KMS-11 (cell line): ENCODE measurements around the gene GLI3.

Experiments used
- H2AFZ ChIP-seq: fragments of 200-600 bp; sonication (generic); 2 replicates; pipeline ENCODE4 v1.6.1; 2016; ENCODE audit warnings: antibody characterized with exemption, mixed run types, low read depth
- H3K27ac ChIP-seq: fragments of 200-600 bp; sonication (generic); 2 replicates; pipeline ENCODE4 v1.6.1; 2016; ENCODE audit warnings: mild to moderate bottlenecking, mixed run types
- H3K27me3 ChIP-seq: fragments of 200-600 bp; sonication (generic); 2 replicates; pipeline ENCODE4 v1.6.1; 2017; ENCODE audit warnings: mild to moderate bottlenecking, low read depth, mixed run types, moderate library complexity; ENCODE audit not compliant: insufficient read depth
- H3K36me3 ChIP-seq: fragments of 200-600 bp; sonication (generic); 2 replicates; pipeline ENCODE4 v1.6.1; 2017; ENCODE audit warnings: mild to moderate bottlenecking, mixed run types; ENCODE audit not compliant: insufficient read depth
- H3K4me1 ChIP-seq: fragments of 200-600 bp; sonication (generic); 2 replicates; pipeline ENCODE4 v1.6.1; 2016; ENCODE audit warnings: mild to moderate bottlenecking, low read depth, mixed run types; ENCODE audit not compliant: poor library complexity, severe bottlenecking
- H3K4me2 ChIP-seq: fragments of 200-600 bp; sonication (generic); 2 replicates; pipeline ENCODE4 v1.7.0; 2016; ENCODE audit warnings: mild to moderate bottlenecking, mixed run types
- H3K4me3 ChIP-seq: fragments of 200-600 bp; sonication (generic); IDR thresholded peaks from 2 replicates; pipeline ENCODE4 v1.6.1; 2017; ENCODE audit warnings: low read depth, low read length, mixed read lengths; ENCODE audit not compliant: insufficient read depth
- H3K79me2 ChIP-seq: fragments of 200-600 bp; sonication (generic); 2 replicates; pipeline ENCODE4 v1.6.1; 2016; ENCODE audit warnings: low read depth, mixed run types; ENCODE audit not compliant: insufficient read depth
- H3K9ac ChIP-seq: fragments of 200-600 bp; sonication (generic); 2 replicates; pipeline ENCODE4 v1.6.1; 2016; ENCODE audit warnings: mild to moderate bottlenecking, mixed run types
- H4K20me1 ChIP-seq: fragments of 200-600 bp; sonication (generic); 2 replicates; pipeline ENCODE4 v1.6.1; 2016; ENCODE audit warnings: mild to moderate bottlenecking, mixed run types; ENCODE audit not compliant: insufficient read depth
- TF ChIP-seq, protein P1 (sequence below): fragments of 200-600 bp; sonication (generic); conservative IDR thresholded peaks from 2 replicates; pipeline ENCODE4 v1.6.1; 2017; ENCODE audit warnings: low read depth, mild to moderate bottlenecking, antibody characterized with exemption, low read length, moderate library complexity, mixed read lengths

Gene GLI3

DNA sequence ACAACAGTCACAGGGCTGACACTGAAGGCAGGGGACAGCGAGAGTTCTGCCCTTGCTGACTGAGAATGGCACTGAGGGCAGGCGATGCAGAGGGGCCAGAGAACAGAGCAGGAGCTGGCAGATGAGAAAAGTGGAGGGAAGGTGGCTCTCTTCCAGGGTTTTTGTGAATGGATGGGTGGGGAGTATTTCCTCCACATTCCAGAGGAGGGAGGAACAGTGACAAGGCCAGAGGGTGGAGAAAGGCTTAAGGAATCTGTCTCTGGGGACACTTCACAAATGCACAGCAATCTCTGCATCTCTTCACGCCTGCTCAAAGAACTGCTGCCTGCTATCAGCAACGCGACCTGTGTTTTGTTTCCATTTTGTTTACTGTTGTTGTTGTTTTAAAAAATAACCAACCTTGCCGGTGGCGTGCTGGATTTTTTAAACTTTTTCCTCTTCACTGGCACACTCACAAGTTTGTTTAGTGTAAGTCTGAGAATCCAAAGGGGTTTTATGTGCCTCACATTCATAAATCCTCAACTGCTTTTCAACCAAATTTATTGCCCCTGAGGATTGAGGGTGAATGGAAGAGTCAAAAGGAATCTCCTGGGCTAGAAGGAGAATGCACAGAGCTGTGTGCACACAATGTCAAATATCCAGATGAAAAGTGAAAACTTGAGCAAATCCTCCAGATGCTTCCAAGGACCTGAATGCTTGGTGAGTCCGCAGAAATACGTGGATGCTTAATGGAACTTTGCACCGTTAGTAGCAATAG is 129.3 kb downstream of the GLI3 start:
- no peak overlapping the region for H3K9ac ChIP-seq

DNA sequence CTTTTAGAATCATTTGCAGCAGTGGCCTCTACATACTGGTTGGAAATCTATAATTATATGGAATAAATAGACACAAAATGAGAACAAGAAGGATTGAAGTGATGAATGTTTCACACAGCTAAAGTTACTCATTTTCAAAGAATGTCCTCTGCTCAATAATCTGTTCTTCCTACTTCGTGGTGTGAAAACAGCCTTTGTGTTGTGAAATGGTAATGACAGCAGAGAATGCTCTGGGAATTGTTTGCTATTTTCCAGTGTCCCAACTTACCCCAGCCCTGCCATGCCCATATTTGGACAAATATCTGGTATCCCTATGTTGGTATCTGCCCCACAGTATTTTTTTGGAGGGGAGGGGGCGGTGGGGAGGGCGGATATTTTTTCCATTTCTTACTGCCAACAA is 130.4 kb downstream of the GLI3 start:
- H3K79me2 ChIP-seq: no peaks in the 10 kb centered on the region
- no peak overlapping the region for H3K4me3 ChIP-seq
- no peak overlapping the region for H2AFZ ChIP-seq
- H3K4me1 ChIP-seq: no peaks in the 10 kb centered on the region
- no peaks in the 10 kb centered on the region for H3K27me3 ChIP-seq
- H3K4me2 ChIP-seq: no peak overlapping the region
- no peaks in the 10 kb centered on the region for H4K20me1 ChIP-seq
- TF ChIP-seq, protein P1, sequence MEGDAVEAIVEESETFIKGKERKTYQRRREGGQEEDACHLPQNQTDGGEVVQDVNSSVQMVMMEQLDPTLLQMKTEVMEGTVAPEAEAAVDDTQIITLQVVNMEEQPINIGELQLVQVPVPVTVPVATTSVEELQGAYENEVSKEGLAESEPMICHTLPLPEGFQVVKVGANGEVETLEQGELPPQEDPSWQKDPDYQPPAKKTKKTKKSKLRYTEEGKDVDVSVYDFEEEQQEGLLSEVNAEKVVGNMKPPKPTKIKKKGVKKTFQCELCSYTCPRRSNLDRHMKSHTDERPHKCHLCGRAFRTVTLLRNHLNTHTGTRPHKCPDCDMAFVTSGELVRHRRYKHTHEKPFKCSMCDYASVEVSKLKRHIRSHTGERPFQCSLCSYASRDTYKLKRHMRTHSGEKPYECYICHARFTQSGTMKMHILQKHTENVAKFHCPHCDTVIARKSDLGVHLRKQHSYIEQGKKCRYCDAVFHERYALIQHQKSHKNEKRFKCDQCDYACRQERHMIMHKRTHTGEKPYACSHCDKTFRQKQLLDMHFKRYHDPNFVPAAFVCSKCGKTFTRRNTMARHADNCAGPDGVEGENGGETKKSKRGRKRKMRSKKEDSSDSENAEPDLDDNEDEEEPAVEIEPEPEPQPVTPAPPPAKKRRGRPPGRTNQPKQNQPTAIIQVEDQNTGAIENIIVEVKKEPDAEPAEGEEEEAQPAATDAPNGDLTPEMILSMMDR: no peak
- no peak overlapping the region for H3K9ac ChIP-seq
- no peaks in the 10 kb centered on the region for H3K36me3 ChIP-seq
- no peak overlapping the region for H3K27ac ChIP-seq

More for the DNA sequence above, 129.3 kb downstream of the GLI3 start:
- Histone ChIP-seq H3K27ac (no peak overlapping the region), H4K20me1 (no peaks in the 10 kb centered on the region), H3K36me3 (no peaks in the 10 kb centered on the region), H3K4me3 (no peak overlapping the region), H3K27me3 (no peaks in the 10 kb centered on the region), H3K4me2 (no peak overlapping the region), H2AFZ (no peak overlapping the region), H3K79me2 (no peaks in the 10 kb centered on the region), H3K4me1 (no peaks in the 10 kb centered on the region)
- TF ChIP-seq, protein P1: no peak

DNA sequence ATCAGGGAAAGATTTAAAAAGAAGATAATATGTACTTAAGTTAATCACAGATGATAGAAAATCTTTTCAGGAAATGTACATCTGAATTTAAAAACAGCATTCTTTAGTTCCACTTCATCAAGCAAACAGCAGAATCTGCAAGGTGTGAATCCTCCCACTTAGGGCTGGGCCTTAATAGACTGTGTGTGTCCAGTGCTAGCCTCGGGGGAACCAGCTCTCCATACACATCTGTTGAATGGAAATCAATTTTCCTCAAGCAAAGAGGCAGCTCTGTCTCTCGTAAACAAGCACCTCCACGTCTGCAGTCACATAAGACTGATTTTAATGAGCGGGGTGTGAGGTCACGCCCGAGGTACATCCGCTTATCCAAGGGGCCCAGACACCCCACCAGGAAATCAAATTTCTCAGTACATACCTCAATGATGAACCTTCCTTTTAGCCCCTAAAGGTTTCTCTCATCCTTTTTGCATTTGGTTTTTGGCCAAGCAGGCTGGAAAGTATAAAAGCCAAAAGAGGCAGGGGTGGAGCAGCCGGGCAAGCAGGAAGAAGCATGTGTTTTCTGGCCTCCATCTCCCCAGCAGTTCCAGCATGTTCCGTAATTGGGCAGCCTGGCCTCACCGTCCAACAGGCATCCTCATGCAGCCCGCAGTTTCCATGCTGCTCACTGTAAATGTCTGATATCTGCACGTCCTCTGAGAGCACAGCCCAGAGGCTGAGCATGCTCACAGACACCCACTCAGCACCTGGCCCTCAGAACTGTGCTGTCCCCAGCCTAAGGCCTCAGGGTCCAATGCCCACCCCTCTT is 131.3 kb downstream of the GLI3 start:
- no peak overlapping the region for H3K4me2 ChIP-seq
- no peaks in the 10 kb centered on the region for H3K4me1 ChIP-seq
- H3K36me3 ChIP-seq: no peaks in the 10 kb centered on the region
- H3K79me2 ChIP-seq: no peaks in the 10 kb centered on the region
- H2AFZ ChIP-seq: no peak overlapping the region
- H3K9ac ChIP-seq: no peak overlapping the region
- no peak overlapping the region for H3K4me3 ChIP-seq
- H3K27ac ChIP-seq: no peak overlapping the region
- no peaks in the 10 kb centered on the region for H4K20me1 ChIP-seq
- TF ChIP-seq, protein P1: no peak
- H3K27me3 ChIP-seq: no peaks in the 10 kb centered on the region

DNA sequence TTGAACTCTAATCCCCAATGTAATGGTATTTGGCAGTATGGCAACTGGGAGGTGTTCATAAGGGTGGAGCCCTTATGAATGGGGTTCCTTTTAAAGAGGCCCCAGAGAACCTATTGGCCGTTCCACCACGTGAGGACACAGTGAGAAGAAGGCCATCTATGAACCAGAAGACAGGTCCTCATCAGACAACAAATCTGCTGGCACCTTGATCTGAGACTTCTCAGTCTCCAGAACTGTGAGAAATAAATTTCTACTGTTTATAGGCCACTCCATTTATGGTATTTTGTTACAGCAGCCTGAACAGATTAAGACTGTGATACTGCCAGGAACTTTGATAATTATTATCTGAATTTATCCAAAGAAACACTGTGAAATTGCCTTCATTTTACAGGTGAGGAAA is 132.3 kb downstream of the GLI3 start:
- H3K27me3 ChIP-seq: no peaks in the 10 kb centered on the region
- TF ChIP-seq, protein P1: no peak
- H3K4me1 ChIP-seq: no peaks in the 10 kb centered on the region
- H3K9ac ChIP-seq: no peak overlapping the region
- H3K4me3 ChIP-seq: no peak overlapping the region
- no peak overlapping the region for H3K4me2 ChIP-seq
- no peaks in the 10 kb centered on the region for H4K20me1 ChIP-seq
- no peak overlapping the region for H2AFZ ChIP-seq
- no peaks in the 10 kb centered on the region for H3K79me2 ChIP-seq
- no peaks in the 10 kb centered on the region for H3K36me3 ChIP-seq
- H3K27ac ChIP-seq: no peak overlapping the region
